Transverse colon (tissue), 3 donors: ENCODE data around the gene NXPH1.

Experiments used
- EP300 ChIP-seq: sonication (generic); formaldehyde crosslinking; IDR thresholded peaks from one replicate; pipeline ENCODE4 v1.6.1; 2017; ENCODE audit warnings: antibody characterized with exemption, low read depth
- TF ChIP-seq, protein P1 (sequence below), 5 experiments: fragments of 200-600 bp in 3 of 5; fragments of 450-650 bp in 2 of 5; sonication (generic) in 3 of 5; IDR thresholded peaks; 1 replicate in 2 of 5; 2 replicates in 3 of 5; pipeline ENCODE4 v1.5.1; 2016 to 2017; ENCODE audit warnings: antibody characterized with exemption in 5 of 5, inconsistent platforms in 3 of 5, mild to moderate bottlenecking in 2 of 5, moderate library complexity in 1 of 5

DNA sequence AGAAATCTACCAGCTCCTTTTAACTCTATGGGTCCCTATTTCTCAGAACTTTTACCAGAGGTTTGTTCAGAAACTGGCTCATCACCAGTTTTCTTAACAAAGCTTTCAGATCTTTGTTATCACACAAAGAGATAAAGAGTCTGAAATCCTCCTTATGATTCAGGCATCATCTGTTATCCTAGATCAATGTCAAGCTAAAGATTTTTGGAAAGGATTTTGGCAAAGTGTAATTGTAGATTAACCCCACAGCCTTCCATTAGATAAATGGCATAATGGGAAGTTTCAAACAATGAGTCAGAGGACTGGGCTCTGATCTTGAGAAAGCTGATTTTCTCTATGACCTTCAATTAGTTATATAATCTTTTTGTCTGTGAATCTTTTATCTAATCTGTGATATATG, 192.2 kb downstream of the NXPH1 start:
- TF ChIP-seq, protein P1, sequence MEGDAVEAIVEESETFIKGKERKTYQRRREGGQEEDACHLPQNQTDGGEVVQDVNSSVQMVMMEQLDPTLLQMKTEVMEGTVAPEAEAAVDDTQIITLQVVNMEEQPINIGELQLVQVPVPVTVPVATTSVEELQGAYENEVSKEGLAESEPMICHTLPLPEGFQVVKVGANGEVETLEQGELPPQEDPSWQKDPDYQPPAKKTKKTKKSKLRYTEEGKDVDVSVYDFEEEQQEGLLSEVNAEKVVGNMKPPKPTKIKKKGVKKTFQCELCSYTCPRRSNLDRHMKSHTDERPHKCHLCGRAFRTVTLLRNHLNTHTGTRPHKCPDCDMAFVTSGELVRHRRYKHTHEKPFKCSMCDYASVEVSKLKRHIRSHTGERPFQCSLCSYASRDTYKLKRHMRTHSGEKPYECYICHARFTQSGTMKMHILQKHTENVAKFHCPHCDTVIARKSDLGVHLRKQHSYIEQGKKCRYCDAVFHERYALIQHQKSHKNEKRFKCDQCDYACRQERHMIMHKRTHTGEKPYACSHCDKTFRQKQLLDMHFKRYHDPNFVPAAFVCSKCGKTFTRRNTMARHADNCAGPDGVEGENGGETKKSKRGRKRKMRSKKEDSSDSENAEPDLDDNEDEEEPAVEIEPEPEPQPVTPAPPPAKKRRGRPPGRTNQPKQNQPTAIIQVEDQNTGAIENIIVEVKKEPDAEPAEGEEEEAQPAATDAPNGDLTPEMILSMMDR (IDR thresholded peaks at IDR 0.05) = no peak
- no peak for TF ChIP-seq EP300
